Uterus (tissue), 2 donors: ENCODE data around the gene USP53.

ENCODE experiments used
- POLR2A ChIP-seq, 2 donors: fragments of 450-650 bp; IDR thresholded peaks; one replicate each; pipeline ENCODE4 v1.6.1; 2016; ENCODE audit warnings: antibody characterized with exemption in 2 of 2, mild to moderate bottlenecking in 1 of 2, moderate library complexity in 1 of 2
- TF ChIP-seq, protein P1 (sequence below), 4 experiments: fragments of 200-600 bp in 2 of 4; fragments of 450-650 bp in 2 of 4; sonication (generic) in 2 of 4; IDR thresholded peaks; one replicate each; pipeline ENCODE4 v1.5.1; 2016 to 2019; ENCODE audit warnings: antibody characterized with exemption in 4 of 4, mild to moderate bottlenecking in 2 of 4, moderate library complexity in 1 of 4

DNA sequence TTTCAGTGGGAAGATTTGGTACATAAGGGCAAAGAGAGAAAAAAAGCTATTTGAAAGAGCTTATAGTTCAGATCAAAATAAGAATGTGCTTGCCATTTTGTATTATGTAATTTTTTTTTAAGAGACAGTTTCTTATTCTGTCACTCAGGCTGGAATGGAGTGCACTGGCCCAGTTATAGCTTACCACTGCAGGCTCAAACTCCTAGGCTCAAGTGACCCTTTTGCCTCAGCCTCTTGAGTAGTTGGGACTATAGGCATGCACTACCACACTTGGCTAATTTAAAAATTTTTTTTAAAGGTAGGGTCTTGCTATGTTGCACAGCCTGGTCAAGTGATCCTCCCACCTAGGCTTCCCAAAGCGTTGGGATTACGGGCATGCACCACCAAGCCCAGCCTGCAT, 22.2 kb upstream of the USP53 start:
- TF ChIP-seq, protein P1, sequence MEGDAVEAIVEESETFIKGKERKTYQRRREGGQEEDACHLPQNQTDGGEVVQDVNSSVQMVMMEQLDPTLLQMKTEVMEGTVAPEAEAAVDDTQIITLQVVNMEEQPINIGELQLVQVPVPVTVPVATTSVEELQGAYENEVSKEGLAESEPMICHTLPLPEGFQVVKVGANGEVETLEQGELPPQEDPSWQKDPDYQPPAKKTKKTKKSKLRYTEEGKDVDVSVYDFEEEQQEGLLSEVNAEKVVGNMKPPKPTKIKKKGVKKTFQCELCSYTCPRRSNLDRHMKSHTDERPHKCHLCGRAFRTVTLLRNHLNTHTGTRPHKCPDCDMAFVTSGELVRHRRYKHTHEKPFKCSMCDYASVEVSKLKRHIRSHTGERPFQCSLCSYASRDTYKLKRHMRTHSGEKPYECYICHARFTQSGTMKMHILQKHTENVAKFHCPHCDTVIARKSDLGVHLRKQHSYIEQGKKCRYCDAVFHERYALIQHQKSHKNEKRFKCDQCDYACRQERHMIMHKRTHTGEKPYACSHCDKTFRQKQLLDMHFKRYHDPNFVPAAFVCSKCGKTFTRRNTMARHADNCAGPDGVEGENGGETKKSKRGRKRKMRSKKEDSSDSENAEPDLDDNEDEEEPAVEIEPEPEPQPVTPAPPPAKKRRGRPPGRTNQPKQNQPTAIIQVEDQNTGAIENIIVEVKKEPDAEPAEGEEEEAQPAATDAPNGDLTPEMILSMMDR (IDR thresholded peaks at IDR 0.05), result no peak
- TF ChIP-seq POLR2A (IDR thresholded peaks at IDR 0.05), result no peak
